ENCODE results near the gene KRTAP5-10. TPM values are rescaled to one million over a fixed set of nuclear protein-coding genes. Genes with fewer than 3 reads are reported as not detected.
"Not testable (repeated sequence)": the region's sequence is repeated elsewhere in the genome, so short reads cannot be mapped to it uniquely, and the experiment has no call there.

KRTAP5-10 gene, protein sequence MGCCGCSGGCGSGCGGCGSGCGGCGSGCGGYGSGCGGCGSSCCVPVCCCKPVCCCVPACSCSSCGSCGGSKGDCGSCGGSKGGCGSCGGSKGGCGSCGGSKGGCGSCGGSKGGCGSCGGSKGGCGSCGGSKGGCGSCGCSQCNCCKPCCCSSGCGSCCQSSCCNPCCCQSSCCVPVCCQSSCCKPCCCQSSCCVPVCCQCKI
- total RNA-seq (not detected), polyA plus RNA-seq (not detected), total RNA-seq (not detected)

DNA sequence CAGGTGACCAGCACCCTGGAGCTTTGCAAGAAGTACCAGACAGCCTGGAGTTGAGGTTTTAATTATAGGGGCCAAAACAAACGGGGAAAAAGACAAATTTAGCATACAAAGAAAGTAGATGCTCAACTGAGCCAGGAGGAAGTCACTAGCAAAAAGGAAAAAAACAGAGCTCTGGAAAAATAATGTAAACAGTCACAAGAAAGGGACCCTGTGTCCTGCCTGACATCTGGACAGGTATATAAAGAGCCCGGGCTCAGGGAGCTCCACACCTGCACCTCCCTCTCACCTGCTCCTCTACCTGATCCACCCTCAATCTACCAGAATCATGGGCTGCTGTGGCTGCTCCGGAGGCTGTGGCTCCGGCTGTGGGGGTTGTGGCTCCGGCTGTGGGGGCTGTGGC, at the start of gene KRTAP5-10:
TSS of gene KRTAP5-10 (plus strand) at position 301 of the 400 bp plus-strand sequence. CDS start at position 326, 25 bp downstream.
- POLR2A ChIA-PET: no interaction called here
- CTCF ChIA-PET: no interaction called here
- Histone ChIP-seq H3K36me3 (ENCODE audit: control insufficient read depth in 2 of 3, insufficient read depth in 3 of 3, low read length in 3 of 3) (no peaks in the 10 kb centered on the region), H3K4me1 (ENCODE audit: control insufficient read depth in 2 of 2, insufficient read depth in 2 of 2, low read length in 2 of 2) (no peaks in the 10 kb centered on the region), H3K9me3 (ENCODE audit: control insufficient read depth in 2 of 3, low read length in 3 of 3) (no peaks in the 10 kb centered on the region), H3K27me3 (ENCODE audit: control insufficient read depth in 2 of 2, insufficient read depth in 2 of 2, low read length in 2 of 2) (no peaks in the 10 kb centered on the region), H3K4me3 (ENCODE audit: low read length) (no peak within 1 kb of the TSS), H3K27ac (ENCODE audit: low read depth, low read length) (no peak within 1 kb of the TSS)
- Mint-ChIP-seq H3K27ac (no peak within 1 kb of the TSS), H3K9me3 (peaks cover 0 to 7% (median 0%) of the 10 kb centered on the region in 11 donors), H3K36me3 (no peaks in the 10 kb centered on the region), H3K27me3 (peaks cover 29 to 46% (median 40%) of the 10 kb centered on the region in 5 donors), H3K4me1 (peaks cover 0 to 4% (median 0%) of the 10 kb centered on the region in 7 donors), H3K4me3 (no peak within 1 kb of the TSS)
- ATAC-seq: no peak
- intact Hi-C loops (cut with micrococcal nuclease): no loop called here
- no peak for DNase-seq

GRCh38 chr11:71518506-71519471, 46.6 kb upstream of the KRTAP5-10 start:
- DNase-seq (no peak), ATAC-seq (no peak)
- no peaks in the 10 kb centered on the region for H3K4me1 Mint-ChIP-seq
- no peak overlapping the region for H3K4me3 Mint-ChIP-seq
- H3K4me3 ChIP-seq (ENCODE audit: low read length): no peak overlapping the region
- intact Hi-C loops (cut with micrococcal nuclease): no loop called here
- no peak overlapping the region for H3K27ac ChIP-seq (ENCODE audit: low read depth, low read length)
- H3K9me3 Mint-ChIP-seq: peaks cover 0 to 13% (median 6%) of the 10 kb centered on the region in 11 donors
- no peaks in the 10 kb centered on the region for H3K9me3 ChIP-seq (ENCODE audit: control insufficient read depth in 2 of 3, low read length in 3 of 3)
- no peak overlapping the region for H3K27ac Mint-ChIP-seq
- H3K27me3 Mint-ChIP-seq: no peaks in the 10 kb centered on the region
- H3K36me3 ChIP-seq (ENCODE audit: control insufficient read depth in 2 of 3, insufficient read depth in 3 of 3, low read length in 3 of 3): no peaks in the 10 kb centered on the region
- ChIA-PET POLR2A (no interaction called here), CTCF (no interaction called here)
- H3K36me3 Mint-ChIP-seq: peaks cover 0 to 5% (median 4%) of the 10 kb centered on the region in 5 donors
- no peaks in the 10 kb centered on the region for H3K4me1 ChIP-seq (ENCODE audit: control insufficient read depth in 2 of 2, insufficient read depth in 2 of 2, low read length in 2 of 2)
- no peaks in the 10 kb centered on the region for H3K27me3 ChIP-seq (ENCODE audit: control insufficient read depth in 2 of 2, insufficient read depth in 2 of 2, low read length in 2 of 2)

DNA sequence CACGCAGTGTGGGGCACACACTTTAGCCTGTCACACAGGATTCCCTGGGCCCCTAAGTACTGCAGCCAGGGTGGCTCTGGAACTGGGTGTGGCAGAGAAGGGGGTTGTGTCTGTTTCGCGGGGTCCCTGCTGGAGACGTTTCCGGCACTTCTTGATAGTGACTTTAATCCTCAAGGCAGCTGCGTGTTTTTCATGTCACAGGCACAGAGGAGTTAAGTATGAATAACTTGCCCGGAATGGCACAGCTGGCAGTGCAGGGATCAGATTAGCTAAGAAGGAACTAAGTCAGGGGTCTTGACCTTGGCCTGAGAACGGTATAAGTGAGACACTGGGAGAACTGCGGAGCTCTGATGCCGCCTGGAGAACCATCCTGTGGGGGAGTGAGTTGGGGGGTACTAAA, 45.8 kb upstream of the KRTAP5-10 start:
- H3K4me1 ChIP-seq (ENCODE audit: control insufficient read depth in 2 of 2, insufficient read depth in 2 of 2, low read length in 2 of 2): no peaks in the 10 kb centered on the region
- ChIA-PET CTCF (no interaction called here), POLR2A (no interaction called here)
- H3K27me3 ChIP-seq (ENCODE audit: control insufficient read depth in 2 of 2, insufficient read depth in 2 of 2, low read length in 2 of 2): no peaks in the 10 kb centered on the region
- intact Hi-C loops (cut with micrococcal nuclease): no loop called here
- Mint-ChIP-seq H3K27me3 (no peaks in the 10 kb centered on the region), H3K4me1 (no peaks in the 10 kb centered on the region), H3K36me3 (peaks cover 0 to 5% (median 4%) of the 10 kb centered on the region in 5 donors), H3K27ac (no peak overlapping the region), H3K9me3 (peaks cover 0 to 12% (median 6%) of the 10 kb centered on the region in 11 donors), H3K4me3 (no peak overlapping the region)
- H3K27ac ChIP-seq (ENCODE audit: low read depth, low read length): no peak overlapping the region
- H3K9me3 ChIP-seq (ENCODE audit: control insufficient read depth in 2 of 3, low read length in 3 of 3): no peaks in the 10 kb centered on the region
- ATAC-seq: no peak
- H3K36me3 ChIP-seq (ENCODE audit: control insufficient read depth in 2 of 3, insufficient read depth in 3 of 3, low read length in 3 of 3): no peaks in the 10 kb centered on the region
- DNase-seq: no peak
- H3K4me3 ChIP-seq (ENCODE audit: low read length): no peak overlapping the region

DNA sequence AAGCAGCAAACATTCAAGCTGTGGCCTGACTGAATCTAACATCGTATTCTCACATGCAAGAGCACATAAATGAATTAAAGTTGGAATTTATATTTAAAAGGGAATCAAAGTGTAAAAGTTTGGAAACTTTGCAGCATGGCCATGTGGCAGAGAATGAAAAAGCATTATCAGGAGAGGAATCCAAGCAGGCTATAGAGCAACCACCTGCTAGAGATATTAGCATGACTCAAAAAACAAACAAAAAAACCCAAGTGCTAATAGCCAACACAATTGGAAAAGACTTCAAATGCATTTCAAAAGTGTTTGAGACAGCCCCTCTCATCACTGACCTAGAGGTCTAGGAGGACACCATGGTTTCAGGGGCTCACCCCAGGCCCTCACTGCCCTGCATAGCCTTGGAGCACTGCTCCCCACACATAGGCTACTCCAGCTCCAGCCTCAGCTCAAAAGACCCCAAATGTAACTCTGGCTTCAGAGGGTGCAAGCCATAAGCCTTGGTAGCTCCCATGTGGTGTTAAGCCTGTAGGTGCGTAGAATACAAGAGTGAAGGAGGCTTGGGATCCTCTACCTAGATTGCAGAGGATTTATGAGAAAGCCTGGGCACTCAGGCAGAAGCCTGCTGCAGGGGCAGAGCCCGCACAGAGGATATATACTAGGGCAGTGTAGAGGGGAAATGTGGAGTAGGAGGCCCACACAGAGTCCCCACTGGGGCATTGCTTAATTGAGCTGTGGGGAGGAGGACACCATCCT, 40.0 kb upstream of the KRTAP5-10 start:
- intact Hi-C loops (cut with micrococcal nuclease): no loop called here
- H3K4me1 Mint-ChIP-seq: no peaks in the 10 kb centered on the region
- H3K27me3 Mint-ChIP-seq: peaks cover 0 to 17% (median 11%) of the 10 kb centered on the region in 5 donors
- no peak for DNase-seq
- POLR2A ChIA-PET: no interaction called here
- Histone ChIP-seq H3K4me3 (ENCODE audit: low read length) (no peak overlapping the region), H3K27ac (ENCODE audit: low read depth, low read length) (no peak overlapping the region), H3K4me1 (ENCODE audit: control insufficient read depth in 2 of 2, insufficient read depth in 2 of 2, low read length in 2 of 2) (no peaks in the 10 kb centered on the region), H3K36me3 (ENCODE audit: control insufficient read depth in 2 of 3, insufficient read depth in 3 of 3, low read length in 3 of 3) (no peaks in the 10 kb centered on the region), H3K27me3 (ENCODE audit: control insufficient read depth in 2 of 2, insufficient read depth in 2 of 2, low read length in 2 of 2) (no peaks in the 10 kb centered on the region), H3K9me3 (ENCODE audit: control insufficient read depth in 2 of 3, low read length in 3 of 3) (no peaks in the 10 kb centered on the region)
- H3K36me3 Mint-ChIP-seq: peaks cover 0 to 5% (median 3%) of the 10 kb centered on the region in 5 donors
- H3K4me3 Mint-ChIP-seq: no peak overlapping the region
- ATAC-seq: no peak
- H3K9me3 Mint-ChIP-seq: peaks cover 0 to 10% (median 3%) of the 10 kb centered on the region in 11 donors
- CTCF ChIA-PET: no interaction called here
- no peak overlapping the region for H3K27ac Mint-ChIP-seq

- ATAC-seq (no peak), DNase-seq (no peak)
- no peaks in the 10 kb centered on the region for H3K9me3 ChIP-seq (ENCODE audit: control insufficient read depth in 2 of 3, low read length in 3 of 3)
- no peak overlapping the region for H3K27ac ChIP-seq (ENCODE audit: low read depth, low read length)
- H3K4me3 ChIP-seq (ENCODE audit: low read length): no peak overlapping the region
- no peaks in the 10 kb centered on the region for H3K4me1 Mint-ChIP-seq
- CTCF ChIA-PET: no interaction called here
- H3K4me1 ChIP-seq (ENCODE audit: control insufficient read depth in 2 of 2, insufficient read depth in 2 of 2, low read length in 2 of 2): no peaks in the 10 kb centered on the region
- peaks cover 0 to 5% (median 3%) of the 10 kb centered on the region in 5 donors for H3K36me3 Mint-ChIP-seq
- H3K27ac Mint-ChIP-seq: no peak overlapping the region
- peaks cover 0 to 10% (median 3%) of the 10 kb centered on the region in 11 donors for H3K9me3 Mint-ChIP-seq
- H3K27me3 Mint-ChIP-seq: peaks cover 0 to 17% (median 11%) of the 10 kb centered on the region in 5 donors
- no peaks in the 10 kb centered on the region for H3K36me3 ChIP-seq (ENCODE audit: control insufficient read depth in 2 of 3, insufficient read depth in 3 of 3, low read length in 3 of 3)
- POLR2A ChIA-PET: no interaction called here
- H3K27me3 ChIP-seq (ENCODE audit: control insufficient read depth in 2 of 2, insufficient read depth in 2 of 2, low read length in 2 of 2): no peaks in the 10 kb centered on the region
- intact Hi-C loops (cut with micrococcal nuclease): no loop called here
- no peak overlapping the region for H3K4me3 Mint-ChIP-seq
These were observed 39.3 kb upstream of the KRTAP5-10 start for GRCh38 chr11:71525938-71526495.

DNA sequence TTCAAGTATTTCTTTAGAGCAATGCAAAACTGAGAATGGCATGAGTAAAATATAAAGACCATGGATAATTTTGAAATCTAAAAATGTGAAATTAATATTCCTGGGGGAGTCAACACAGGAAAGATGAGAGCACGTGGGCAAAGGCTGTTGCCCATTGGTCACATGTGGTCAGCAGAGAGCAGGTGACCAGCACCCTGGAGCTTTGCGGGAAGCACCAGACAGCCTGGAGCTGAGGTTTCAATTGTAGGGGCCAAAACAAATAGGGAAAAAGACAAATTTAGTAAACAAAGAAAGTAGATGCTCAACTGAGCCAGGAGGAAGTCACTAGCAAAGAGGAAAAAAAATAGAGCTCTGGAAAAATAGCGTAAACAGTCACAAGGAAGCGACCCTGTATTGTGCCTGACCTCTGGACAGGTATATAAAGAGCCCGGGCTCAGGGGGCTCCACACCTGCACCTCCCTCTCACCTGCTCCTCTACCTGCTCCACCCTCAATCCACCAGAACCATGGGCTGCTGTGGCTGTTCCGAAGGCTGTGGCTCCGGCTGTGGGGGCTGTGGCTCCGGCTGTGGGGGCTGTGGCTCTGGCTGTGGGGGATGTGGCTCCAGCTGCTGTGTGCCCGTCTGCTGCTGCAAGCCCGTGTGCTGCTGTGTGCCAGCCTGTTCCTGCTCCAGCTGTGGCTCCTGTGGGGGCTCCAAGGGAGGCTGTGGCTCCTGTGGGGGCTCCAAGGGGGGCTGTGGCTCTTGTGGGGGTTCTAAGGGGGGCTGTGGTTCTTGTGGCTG, 38.4 kb upstream of the KRTAP5-10 start, which contains the start of gene KRTAP5-7:
TSS of gene KRTAP5-7 (plus strand) at position 472 of the 780 bp plus-strand sequence. CDS start at position 506, 34 bp downstream.
- H3K4me3 ChIP-seq (ENCODE audit: low read length); H3K27ac ChIP-seq (ENCODE audit: low read depth, low read length); H3K4me1 Mint-ChIP-seq; intact Hi-C loops (cut with micrococcal nuclease); H3K4me1 ChIP-seq (ENCODE audit: control insufficient read depth in 2 of 2, insufficient read depth in 2 of 2, low read length in 2 of 2); ATAC-seq; H3K9me3 Mint-ChIP-seq; CTCF ChIA-PET; H3K9me3 ChIP-seq (ENCODE audit: control insufficient read depth in 2 of 3, low read length in 3 of 3); H3K36me3 ChIP-seq (ENCODE audit: control insufficient read depth in 2 of 3, insufficient read depth in 3 of 3, low read length in 3 of 3); H3K27ac Mint-ChIP-seq; H3K36me3 Mint-ChIP-seq; POLR2A ChIA-PET; DNase-seq; H3K27me3 ChIP-seq (ENCODE audit: control insufficient read depth in 2 of 2, insufficient read depth in 2 of 2, low read length in 2 of 2); H3K4me3 Mint-ChIP-seq: not testable (repeated sequence)
- peaks cover 0 to 17% (median 11%) of the 10 kb centered on the region in 5 donors for H3K27me3 Mint-ChIP-seq

Measured in naive thymus-derived CD4-positive, alpha-beta T cell (primary cell).